GM21529 (cell line): Measurements from ENCODE around the gene CCND3.
A peak's percentile ranks its signal among the peaks of the same experiment; 100 is the strongest.
"Not testable (repeated sequence)": the region's sequence is repeated elsewhere in the genome, so short reads cannot be mapped to it uniquely, and the experiment has no call there.

Experiments
- ATAC-seq: cut with Tn5 transposase; IDR thresholded peaks from one replicate; pipeline ENCODE4 v1.9.1; 2021; ENCODE audit not compliant: unreplicated experiment

CCND3 gene

GRCh38 chr6:41954668-41955067 is 13.1 kb upstream of the CCND3 start:
- ATAC-seq = no peak

DNA sequence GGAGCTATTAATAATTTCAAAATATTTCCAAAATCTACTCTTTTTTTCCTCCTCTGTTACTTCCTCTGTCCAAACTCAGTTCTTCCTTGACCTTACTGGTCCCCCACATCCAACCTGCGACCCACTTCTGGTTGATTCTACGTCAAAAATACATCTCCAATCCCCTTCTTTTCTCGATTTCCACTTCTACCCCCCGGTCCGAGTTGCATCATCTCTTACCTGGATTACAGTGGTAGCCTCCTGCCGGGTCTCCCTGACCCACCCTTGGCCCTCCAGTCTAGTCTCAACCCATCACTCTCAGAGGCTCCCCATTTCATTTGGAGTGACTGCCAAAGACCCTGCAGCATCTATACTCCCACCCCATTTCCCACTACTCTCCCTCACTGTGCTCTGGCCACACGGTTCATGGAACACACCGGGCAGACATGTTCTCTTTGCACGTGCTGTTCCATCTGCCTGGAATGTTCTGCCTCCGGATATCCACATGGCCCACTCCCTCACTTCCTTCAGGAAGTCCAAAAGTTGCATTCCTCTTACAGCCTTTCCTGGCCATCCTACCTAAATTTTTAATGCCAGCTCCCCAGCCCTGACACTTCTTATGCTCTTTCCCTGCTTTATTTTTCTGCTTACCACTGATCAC is 6.1 kb upstream of the CCND3 start:
- ATAC-seq = no peak

GRCh38 chr6:41943456-41943855 is 1.8 kb upstream of the CCND3 start:
- no peak for ATAC-seq

DNA sequence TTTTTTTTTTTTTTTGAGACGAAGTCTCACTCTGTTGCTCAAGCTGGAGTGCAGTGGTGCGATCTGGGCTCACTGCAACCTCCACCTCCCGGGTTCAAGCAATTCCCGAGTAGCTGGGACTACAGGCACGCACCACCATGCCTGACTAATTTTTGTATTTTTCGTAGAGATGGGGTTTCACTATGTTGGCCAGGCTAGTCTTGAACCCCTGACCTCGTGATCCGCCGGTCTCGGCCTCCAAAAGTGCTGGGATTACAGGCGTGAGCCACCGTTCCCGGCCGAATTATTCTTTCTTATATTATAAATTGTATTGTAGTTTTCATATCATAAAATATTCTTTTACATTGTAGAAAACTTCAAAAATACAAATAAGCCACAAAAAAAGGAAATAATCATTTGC is 1.3 kb upstream of the CCND3 start:
- ATAC-seq = not testable (repeated sequence)

- peak; percentile 4 for ATAC-seq
Observed at GRCh38 chr6:41942067-41942851, 651 bp upstream of the CCND3 start.

GRCh38 chr6:41940759-41941279 is 789 bp downstream of the CCND3 start:
- no peak for ATAC-seq

DNA sequence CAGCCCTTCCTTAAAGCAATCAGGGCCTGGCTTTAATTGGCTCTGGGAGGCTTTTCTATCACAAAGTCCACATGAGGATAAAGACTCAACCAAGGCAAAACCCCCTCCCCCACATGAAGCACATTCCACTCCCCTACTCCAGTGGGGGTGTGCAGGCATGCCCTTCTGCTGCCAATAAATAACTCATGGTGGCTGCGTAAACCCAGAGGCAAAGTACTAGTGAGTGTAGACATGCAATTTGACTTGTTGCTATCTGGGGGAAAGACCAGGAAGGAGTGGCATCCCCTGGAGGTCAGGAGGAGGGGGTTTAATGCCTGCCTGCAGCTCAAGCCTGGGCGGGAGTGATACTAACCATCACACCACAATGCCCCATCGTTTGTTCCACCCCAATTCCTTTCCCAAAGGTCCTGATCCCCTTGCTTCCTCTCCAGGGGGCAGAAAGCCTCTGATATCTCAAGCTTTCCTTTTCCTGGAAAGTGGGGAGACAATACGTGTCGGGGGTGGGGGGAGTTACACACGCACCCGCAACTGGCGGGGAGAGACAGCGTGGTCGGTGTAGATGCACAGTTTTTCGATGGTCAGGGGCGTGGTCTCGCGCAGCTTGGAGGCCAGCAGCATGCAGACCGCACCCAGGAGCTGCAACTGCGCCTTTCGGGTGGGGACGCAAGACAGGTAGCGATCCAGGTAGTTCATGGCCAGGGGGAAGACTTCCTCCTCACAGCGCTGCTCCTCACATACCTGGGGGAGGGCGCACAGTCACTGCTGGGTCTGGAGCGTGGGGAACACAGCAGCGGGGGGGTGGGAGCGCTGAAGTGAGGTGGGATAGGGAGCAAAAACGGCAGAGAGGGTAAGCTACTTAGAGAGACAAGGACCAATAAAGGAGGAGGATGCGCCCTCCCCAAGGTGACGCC is 1.5 kb downstream of the CCND3 start:
- no peak for ATAC-seq

GRCh38 chr6:41939176-41939847 is 2.3 kb downstream of the CCND3 start:
- no peak for ATAC-seq

DNA sequence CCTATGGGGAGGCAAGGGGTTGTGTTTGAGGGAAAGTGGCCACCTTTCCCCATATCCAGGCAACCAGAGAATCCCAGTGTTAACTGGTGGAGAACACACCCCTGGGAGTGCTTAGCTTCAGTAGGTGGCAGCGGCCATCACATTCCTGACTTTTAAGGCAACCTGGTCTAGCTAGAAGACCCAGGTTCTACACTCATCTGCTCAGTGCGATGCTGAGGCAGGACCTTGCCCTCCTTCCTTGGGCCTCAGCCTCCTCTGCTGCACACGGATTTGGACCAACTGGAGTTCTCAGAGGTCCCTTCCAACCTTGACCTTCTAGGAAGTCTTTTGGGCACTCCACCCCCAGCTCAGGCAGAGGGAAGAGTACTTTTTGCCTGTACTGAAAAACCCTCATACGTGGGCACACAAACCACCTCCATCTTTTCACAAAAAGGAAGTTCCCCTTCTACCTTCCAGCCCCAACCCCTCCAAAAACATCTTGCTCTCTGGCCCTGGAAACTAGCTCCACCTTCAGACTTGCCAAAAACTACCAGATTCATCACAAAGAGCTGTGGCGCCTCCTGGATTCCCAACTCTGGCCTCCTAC is 2.9 kb downstream of the CCND3 start:
- no peak for ATAC-seq

DNA sequence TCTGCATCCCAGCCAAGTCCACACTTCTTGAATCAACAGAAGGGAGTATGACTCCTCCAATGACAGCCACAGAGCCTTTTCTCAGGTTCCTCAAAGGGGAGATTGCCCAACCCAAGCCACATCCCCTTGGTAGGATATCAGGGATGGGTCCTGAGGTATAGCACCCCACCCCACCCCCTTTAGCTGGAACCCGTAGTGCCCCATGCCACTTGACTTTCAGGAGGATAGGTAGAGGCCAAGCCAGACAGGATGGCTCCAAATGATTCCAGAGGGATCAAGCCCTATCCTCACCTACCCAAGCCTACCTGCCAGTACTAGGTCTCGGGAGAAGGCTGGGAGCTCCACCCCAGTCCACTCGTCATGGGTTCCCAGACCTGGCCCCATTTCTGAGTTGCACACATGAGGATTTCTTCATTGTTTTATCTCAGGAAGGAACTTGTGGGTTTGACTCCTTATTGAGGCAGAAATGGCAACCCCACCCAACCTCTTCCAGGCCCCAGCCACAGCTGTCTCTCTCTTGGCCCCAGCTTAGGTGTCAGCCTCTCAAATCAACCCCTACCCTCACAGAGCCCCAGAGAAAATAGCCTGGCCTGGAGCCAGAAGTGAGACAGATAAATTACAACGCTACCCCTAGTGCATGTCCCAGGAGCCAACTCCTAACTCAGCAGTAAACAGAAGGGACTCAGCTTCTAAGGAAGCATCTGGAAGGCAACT is 3.6 kb downstream of the CCND3 start:
- no peak for ATAC-seq

GRCh38 chr6:41937472-41937860 is 4.1 kb downstream of the CCND3 start:
- no peak for ATAC-seq

GRCh38 chr6:41936073-41936837 is 5.4 kb downstream of the CCND3 start:
- ATAC-seq = no peak

DNA sequence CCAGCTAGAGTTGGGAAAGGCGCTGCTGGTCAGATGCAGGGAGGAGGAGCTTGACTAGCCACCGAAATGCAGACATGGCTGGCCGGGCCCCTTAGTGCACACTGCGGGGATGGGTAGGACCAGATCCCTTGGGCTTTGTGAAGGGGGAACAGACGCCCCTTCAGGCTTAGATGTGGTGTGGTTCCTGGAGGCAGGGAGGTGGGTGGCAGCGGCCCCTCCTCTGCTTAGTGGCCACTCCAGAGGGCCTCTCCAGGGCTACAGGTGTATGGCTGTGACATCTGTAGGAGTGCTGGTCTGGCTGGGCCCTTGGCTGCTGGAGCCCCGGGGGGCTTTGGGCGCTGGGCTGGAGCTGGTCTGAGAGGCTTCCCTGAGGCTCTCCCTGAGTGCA is 5.9 kb downstream of the CCND3 start:
- ATAC-seq = no peak

- ATAC-seq = no peak
Observed at GRCh38 chr6:41935193-41935574, 6.4 kb downstream of the CCND3 start.

DNA sequence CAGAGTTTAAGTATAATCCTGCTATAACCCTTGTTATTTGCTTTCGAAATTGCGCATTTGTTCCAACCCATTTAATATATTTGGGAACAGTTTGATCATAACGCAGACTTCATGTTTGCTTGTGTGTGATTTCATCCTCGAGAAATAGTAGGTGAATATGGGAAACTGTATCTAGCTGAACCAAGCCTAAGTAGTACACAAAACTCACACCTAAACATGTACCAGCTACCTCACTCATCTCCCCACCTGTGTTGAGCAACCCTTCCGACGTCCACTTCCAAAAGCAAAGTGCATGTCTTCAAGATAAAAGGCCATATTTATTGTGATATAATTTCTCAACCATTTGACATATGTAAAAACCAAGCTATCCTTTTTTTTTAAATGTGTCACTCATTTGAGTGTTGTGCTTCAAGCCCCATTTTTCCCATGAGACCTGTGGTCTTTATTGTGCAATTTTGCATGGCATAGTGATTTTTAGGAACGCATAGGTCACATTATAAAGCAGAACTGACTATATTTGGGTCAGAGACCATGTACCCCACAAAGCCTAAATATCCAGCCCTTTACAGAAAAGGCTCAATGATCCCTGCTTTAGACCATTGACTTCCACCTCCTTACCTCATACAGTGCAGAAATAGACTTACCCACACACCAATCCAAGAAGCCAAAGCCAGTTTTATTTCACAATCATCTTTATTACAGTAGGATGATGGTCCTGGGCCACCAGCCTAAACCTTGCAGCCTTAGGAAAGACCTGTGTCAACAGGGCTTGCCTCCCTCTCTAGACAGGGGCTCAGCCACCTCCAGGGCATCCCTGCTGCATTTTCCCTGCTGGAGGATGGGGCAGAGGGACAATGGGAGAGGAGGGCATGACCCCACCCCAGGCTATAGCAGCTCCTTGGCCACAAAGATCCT is 7.1 kb downstream of the CCND3 start:
- ATAC-seq = no peak

- ATAC-seq = no peak
Observed at GRCh38 chr6:41932378-41932777, 9.2 kb downstream of the CCND3 start.

DNA sequence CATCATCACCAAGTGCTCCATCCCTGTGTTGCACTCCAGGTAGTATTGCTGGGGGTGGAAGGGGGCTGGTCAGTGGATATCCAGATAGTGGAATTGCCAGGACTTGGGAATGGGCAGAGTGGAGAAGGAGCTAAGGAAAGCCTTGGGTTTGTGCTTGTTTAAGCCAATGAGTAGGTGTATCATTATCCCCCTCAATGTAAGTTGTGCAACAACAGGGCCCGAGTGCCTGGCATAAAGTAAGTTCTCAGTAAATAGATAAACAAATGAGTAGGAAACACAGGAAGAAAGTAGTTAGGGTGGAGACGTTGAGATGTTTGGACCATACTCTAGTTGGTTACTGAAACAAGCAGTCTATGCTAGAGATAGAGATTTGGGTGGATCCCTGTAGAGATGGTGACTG is 9.8 kb downstream of the CCND3 start:
- ATAC-seq = no peak

DNA sequence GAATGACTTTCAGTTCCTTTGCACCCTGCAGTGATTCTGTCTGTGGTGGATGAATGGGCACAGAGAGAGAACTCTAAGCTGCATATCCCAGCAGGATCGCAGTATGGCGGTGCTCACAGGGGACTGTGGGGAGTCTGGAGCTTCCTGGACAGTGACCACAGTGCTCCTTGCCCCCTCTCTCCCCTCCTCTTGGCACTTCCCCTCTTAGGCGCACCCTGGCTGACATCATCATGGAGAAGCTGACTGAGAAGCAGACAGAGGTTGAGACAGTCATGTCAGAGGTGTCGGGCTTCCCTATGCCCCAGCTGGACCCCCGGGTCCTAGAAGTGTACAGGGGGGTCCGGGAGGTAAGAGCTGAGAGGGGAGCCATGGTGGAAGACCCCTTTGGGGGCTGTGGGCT is 11.7 kb downstream of the CCND3 start:
- no peak for ATAC-seq
